AG04450 (cell line): ENCODE data around the gene TNS3. TPM values are rescaled to one million over a fixed set of nuclear protein-coding genes. Genes with fewer than 3 reads are reported as not detected.

Experiments used
- CTCF ChIA-PET: fragments of 300-600, 350-600 bp; formaldehyde crosslinking; extraction: SDS; loops from one replicate; lab custom pipeline; 2022; ENCODE audit warnings: antibody characterized with exemption, inconsistent platforms; lab: Charles Lee
- POLR2A ChIA-PET: fragments of 350-600 bp; formaldehyde crosslinking; extraction: SDS; loops from one replicate; lab custom pipeline; 2021; ENCODE audit warnings: antibody characterized with exemption, inconsistent platforms; lab: Yijun Ruan, JAX
- DNase-seq: peaks from one replicate; pipeline ENCODE4 v3.0.0-alpha.2; 2011; ENCODE audit warnings: low read depth, low spot score
- H3K27ac ChIP-seq: one replicate; pipeline ENCODE4 v1.5.1; 2012; ENCODE audit warnings: low read depth, low read length, control low read depth
- H3K27me3 ChIP-seq: one replicate; pipeline ENCODE4 v1.6.0; 2012; ENCODE audit warnings: low read length; ENCODE audit not compliant: control insufficient read depth, insufficient read depth
- H3K4me3 ChIP-seq: 2 replicates; pipeline ENCODE4 v1.5.1; 2011; ENCODE audit warnings: mild to moderate bottlenecking, low read depth, low read length, control low read depth
- H3K9me3 ChIP-seq: 2 replicates; pipeline ENCODE4 v1.5.1; 2012; ENCODE audit warnings: low read length; ENCODE audit not compliant: control insufficient read depth, insufficient read depth
- polyA plus RNA-seq: library from polyadenylated mRNA; depleted of rRNA; stranded (reverse); fragments of >200 nt; gene quantifications from 2 replicates; pipeline ENCODE4 v1.2.3, GENCODE V29; 2011
- TF ChIP-seq, protein P1 (sequence below): IDR thresholded peaks from 2 replicates; pipeline ENCODE4 v1.5.1; 2011; ENCODE audit warnings: low read depth, low read length, control low read depth, inconsistent platforms

TNS3 gene
- polyA plus RNA-seq, 1 experiment: 131 TPM

DNA sequence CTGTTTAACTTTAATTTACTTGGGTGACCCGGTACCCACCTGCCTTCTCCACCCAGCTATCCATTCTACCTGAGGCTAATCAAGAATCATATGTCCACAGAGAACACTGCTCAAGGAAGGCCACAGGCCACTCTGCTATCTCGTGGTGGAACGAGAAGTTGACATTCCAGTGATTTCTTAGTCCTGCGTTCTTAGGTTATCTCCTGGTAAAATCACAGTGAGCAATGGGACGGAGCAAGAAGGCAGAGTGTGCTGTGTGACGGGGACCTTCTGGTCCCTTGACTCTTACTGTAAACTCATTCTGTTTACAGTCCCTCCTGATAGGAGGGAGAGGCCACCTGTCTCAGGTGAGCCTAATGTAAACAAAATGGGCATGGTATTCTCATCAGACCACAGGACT, 256.6 kb downstream of the TNS3 start:
- ChIA-PET POLR2A (interaction anchor here (0.6 to 1.8 kb wide), 3 partner anchors 11 to 125 kb away, joined by 3 to 15 read pairs (median 4); no protein-coding TSS in a partner anchor), CTCF (interaction anchor here (0.7 to 2.9 kb wide), 3 partner anchors 18 to 645 kb away, joined by 3 to 14 read pairs (median 4); no protein-coding TSS in a partner anchor)
- no peak overlapping the region for H3K4me3 ChIP-seq

DNA sequence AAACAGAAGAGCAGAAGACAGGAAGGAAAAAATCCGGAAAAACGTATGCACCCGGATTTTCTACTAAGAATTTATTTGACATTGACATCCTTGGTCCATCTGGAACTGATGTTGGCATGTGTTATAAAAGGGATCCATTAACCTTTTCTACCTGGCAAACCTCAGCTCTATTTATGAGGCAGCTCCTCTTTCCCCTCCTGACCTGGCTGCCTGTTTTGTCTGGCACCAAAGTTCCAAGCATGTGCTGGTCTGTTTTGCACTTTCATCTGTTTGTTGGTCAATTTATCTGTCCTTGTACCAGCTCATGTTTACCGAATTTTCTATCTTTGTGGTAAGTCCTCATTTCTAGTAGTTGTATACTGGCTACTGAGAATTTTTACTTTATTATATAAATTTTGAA, 258.0 kb downstream of the TNS3 start:
- no peak for DNase-seq
- ChIA-PET CTCF (interaction anchor here (0.6 kb wide), 1 partner anchor 571 kb away, joined by 3 read pairs; no protein-coding TSS in a partner anchor), POLR2A (no interaction called here)
- Histone ChIP-seq H3K4me3 (no peak overlapping the region), H3K9me3 (peaks cover 7% of the 10 kb centered on the region), H3K27me3 (no peaks in the 10 kb centered on the region), H3K27ac (no peak overlapping the region)
- TF ChIP-seq, protein P1, sequence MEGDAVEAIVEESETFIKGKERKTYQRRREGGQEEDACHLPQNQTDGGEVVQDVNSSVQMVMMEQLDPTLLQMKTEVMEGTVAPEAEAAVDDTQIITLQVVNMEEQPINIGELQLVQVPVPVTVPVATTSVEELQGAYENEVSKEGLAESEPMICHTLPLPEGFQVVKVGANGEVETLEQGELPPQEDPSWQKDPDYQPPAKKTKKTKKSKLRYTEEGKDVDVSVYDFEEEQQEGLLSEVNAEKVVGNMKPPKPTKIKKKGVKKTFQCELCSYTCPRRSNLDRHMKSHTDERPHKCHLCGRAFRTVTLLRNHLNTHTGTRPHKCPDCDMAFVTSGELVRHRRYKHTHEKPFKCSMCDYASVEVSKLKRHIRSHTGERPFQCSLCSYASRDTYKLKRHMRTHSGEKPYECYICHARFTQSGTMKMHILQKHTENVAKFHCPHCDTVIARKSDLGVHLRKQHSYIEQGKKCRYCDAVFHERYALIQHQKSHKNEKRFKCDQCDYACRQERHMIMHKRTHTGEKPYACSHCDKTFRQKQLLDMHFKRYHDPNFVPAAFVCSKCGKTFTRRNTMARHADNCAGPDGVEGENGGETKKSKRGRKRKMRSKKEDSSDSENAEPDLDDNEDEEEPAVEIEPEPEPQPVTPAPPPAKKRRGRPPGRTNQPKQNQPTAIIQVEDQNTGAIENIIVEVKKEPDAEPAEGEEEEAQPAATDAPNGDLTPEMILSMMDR: no peak

More for the DNA sequence above, 256.6 kb downstream of the TNS3 start:
- TF ChIP-seq, protein P1: no peak
- Histone ChIP-seq H3K27ac (peak overlapping the region; percentile 22), H3K27me3 (no peaks in the 10 kb centered on the region), H3K9me3 (peaks cover 7% of the 10 kb centered on the region)
- no peak for DNase-seq

DNA sequence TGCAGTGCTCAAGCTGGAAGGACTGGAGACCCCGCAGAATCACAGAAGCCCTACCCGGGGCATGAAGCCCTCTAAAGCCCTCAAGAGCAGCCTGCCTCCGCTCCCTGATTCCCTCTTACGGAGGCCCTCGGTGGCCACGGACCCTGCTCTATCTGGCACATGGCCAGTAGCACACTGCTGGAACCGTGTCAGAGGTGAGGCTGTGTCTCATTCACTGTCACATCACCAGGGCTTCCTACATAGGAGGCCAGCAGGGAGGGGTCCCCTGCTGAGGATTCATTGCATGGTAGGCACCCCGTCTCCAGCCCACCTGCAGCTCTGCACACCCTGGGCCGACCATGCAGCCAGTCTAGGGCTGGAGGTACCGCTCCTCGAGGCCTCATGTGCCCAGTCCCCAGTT, 259.2 kb downstream of the TNS3 start:
- ChIA-PET CTCF (no interaction called here), POLR2A (interaction anchor here (0.7 kb wide), 1 partner anchor 11 kb away, joined by 5 read pairs; no protein-coding TSS in a partner anchor)
- no peak overlapping the region for H3K27ac ChIP-seq
- H3K27me3 ChIP-seq: no peaks in the 10 kb centered on the region
- DNase-seq: no peak
- H3K4me3 ChIP-seq: no peak overlapping the region
- peaks cover 7% of the 10 kb centered on the region for H3K9me3 ChIP-seq
- TF ChIP-seq, protein P1: no peak

DNA sequence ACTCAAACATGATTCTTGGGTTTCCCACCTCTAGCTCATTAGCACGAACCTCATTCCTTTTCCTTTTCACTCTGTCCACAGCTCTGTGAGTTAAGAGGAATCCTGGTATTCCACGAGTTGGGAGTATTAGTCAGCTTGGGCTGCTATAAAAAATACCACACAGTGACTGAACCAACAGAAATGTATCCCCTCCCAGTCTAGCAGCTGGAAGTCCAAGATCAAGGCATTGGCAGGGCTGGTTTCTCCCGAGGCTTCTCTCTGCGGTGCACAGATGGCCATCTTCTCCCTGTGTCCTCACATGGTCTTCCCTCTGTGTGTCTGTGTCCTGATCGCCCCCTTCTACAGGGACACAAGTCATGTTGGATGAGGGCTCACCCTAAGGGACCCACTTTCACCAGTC, 261.6 kb downstream of the TNS3 start:
- CTCF ChIA-PET: no interaction called here
- no peak overlapping the region for H3K27ac ChIP-seq
- POLR2A ChIA-PET: interaction anchor here (0.9 kb wide), 1 partner anchor 16 kb away, joined by 3 read pairs; no protein-coding TSS in a partner anchor

More for the DNA sequence above, 261.6 kb downstream of the TNS3 start:
- no peak for DNase-seq
- H3K9me3 ChIP-seq: peaks cover 7% of the 10 kb centered on the region
- TF ChIP-seq, protein P1: no peak
- no peak overlapping the region for H3K4me3 ChIP-seq
- no peaks in the 10 kb centered on the region for H3K27me3 ChIP-seq
